ENCODE results near the gene REXO4. TPM values are rescaled to one million over a fixed set of nuclear protein-coding genes. Genes with fewer than 3 reads are reported as not detected.

Gene REXO4
- total and polyA plus RNA-seq, 9 of the 15 experiments (the other 6 are each of a cell fraction or from before 2014, with no cell fraction given), result 3.4 to 72.9 (median 31.1) TPM

DNA sequence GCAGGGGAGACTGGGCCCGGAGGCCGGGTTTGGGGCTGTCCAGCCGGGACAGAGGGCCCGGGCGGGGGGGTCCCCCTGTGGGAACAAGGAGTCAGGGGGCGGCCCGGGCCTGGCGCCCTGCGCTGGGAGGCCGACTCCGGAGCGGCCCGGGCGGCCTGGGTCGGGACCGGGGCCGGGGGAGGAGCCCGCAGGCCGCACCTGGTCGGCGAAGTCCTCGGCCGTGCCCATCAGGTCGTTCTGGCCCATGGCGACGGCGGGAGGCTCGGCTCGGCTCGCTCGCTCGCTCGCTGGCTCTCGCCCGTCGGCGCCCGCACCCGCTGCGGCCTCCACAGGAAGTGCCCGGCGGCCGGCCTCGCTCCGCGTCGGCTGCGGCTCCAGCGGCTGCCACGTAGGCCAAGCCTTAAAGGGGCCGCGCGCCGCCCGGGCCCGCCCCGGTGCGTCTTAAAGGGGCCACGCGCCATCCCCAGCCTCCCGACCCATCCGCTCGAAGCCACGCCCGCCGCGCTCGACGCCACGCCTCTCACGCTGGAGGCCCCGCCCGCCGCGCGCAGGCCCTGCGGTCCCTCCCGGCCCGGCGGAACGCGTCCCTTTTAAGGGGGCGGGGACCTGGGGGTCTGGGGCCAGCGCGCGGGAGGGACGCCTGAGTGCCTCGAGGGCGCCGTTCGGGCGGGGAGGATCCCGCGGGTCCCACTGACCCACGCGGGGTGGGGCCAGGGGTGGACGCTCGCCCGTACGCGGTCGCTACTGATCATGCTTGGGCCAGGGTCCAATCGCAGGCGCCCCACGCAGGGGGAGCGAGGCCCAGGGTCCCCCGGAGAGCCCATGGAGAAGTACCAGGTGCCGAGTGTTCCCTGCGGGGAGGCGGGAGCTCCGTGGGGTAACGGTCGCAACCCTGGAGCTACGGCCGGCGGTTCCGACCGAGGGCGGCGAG, 41.8 kb downstream of the REXO4 start, which contains the start of the genes STKLD1 and SURF4 (continued):
- peak; percentile 6; the same call in 1 of the 2 replicates for TF ChIP-seq NFIC (IDR thresholded peaks at IDR 0.05)
- TF ChIP-seq WHSC1 (IDR thresholded peaks at IDR 0.05; ENCODE audit: low read length), result no peak
- no peak for TF ChIP-seq ZKSCAN1 (IDR thresholded peaks at IDR 0.05; ENCODE audit: low read depth, low read length)
- TF ChIP-seq ZNF408 (CRISPR knock-in tag; IDR thresholded peaks at IDR 0.05; ENCODE audit: low read depth), result no peak
- no peak for TF ChIP-seq ZNF699 (CRISPR knock-in tag; IDR thresholded peaks at IDR 0.05; ENCODE audit: insufficient replicate concordance)
- TF ChIP-seq SAP30 (IDR thresholded peaks at IDR 0.05; ENCODE audit: borderline replicate concordance, insufficient read depth, low read depth, low read length, poor library complexity, severe bottlenecking), result no peak
- TF ChIP-seq ZNF644 (tag; IDR thresholded peaks at IDR 0.05; ENCODE audit: low read depth), result no peak
- no peak for TF ChIP-seq PHB2 (IDR thresholded peaks at IDR 0.05; ENCODE audit: low read depth)
- no peak for TF ChIP-seq CC2D1A (IDR thresholded peaks at IDR 0.05)
- no peak for TF ChIP-seq GTF2E2 (tag; IDR thresholded peaks at IDR 0.05)
- no peak for TF ChIP-seq ZNF354B (CRISPR knock-in tag; IDR thresholded peaks at IDR 0.05)
- peak; percentile 83 to 87 for TF ChIP-seq MAZ (CRISPR knock-in tag; conservative IDR thresholded peaks at IDR 0.05 in 1 of 2, IDR thresholded peaks at IDR 0.05 in 1 of 2)
- no peak for TF ChIP-seq TCF15 (CRISPR knock-in tag; IDR thresholded peaks at IDR 0.05)
- TF ChIP-seq TAF15 (IDR thresholded peaks at IDR 0.05; ENCODE audit: low read depth, low read length), result no peak
- TF ChIP-seq, protein P1, sequence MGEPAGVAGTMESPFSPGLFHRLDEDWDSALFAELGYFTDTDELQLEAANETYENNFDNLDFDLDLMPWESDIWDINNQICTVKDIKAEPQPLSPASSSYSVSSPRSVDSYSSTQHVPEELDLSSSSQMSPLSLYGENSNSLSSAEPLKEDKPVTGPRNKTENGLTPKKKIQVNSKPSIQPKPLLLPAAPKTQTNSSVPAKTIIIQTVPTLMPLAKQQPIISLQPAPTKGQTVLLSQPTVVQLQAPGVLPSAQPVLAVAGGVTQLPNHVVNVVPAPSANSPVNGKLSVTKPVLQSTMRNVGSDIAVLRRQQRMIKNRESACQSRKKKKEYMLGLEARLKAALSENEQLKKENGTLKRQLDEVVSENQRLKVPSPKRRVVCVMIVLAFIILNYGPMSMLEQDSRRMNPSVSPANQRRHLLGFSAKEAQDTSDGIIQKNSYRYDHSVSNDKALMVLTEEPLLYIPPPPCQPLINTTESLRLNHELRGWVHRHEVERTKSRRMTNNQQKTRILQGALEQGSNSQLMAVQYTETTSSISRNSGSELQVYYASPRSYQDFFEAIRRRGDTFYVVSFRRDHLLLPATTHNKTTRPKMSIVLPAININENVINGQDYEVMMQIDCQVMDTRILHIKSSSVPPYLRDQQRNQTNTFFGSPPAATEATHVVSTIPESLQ (CRISPR knock-in tag; IDR thresholded peaks at IDR 0.05), result 0 out of 2 replicates have a peak, but pooled peaks have one; percentile 22
- TF ChIP-seq ELK3 (CRISPR knock-in tag; IDR thresholded peaks at IDR 0.05), result no peak
- no peak; a peak in 1 of 4 replicates for TF ChIP-seq TBL1XR1 (IDR thresholded peaks at IDR 0.05; ENCODE audit: low read length in 2 of 2)
- TF ChIP-seq PHF20 (IDR thresholded peaks at IDR 0.05; ENCODE audit: partially characterized antibody), result no peak
- TF ChIP-seq ZNF239 (CRISPR knock-in tag; IDR thresholded peaks at IDR 0.05), result no peak
- TF ChIP-seq SIN3B (IDR thresholded peaks at IDR 0.05; ENCODE audit: low read depth), result peak; percentile 68
- peak; percentile 14; the same call in 1 of the 2 replicates for TF ChIP-seq CBX1 (IDR thresholded peaks at IDR 0.05; ENCODE audit: low read depth)
- TF ChIP-seq SMARCB1 (IDR thresholded peaks at IDR 0.05; ENCODE audit: insufficient read length, low read depth), result no peak
- peak; percentile 86 for TF ChIP-seq GABPA (tag; conservative IDR thresholded peaks at IDR 0.05; ENCODE audit: low read depth)
- TF ChIP-seq ZNF717 (CRISPR knock-in tag; IDR thresholded peaks at IDR 0.05), result no peak
- TF ChIP-seq, protein P2, sequence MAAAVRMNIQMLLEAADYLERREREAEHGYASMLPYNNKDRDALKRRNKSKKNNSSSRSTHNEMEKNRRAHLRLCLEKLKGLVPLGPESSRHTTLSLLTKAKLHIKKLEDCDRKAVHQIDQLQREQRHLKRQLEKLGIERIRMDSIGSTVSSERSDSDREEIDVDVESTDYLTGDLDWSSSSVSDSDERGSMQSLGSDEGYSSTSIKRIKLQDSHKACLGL (CRISPR knock-in tag; IDR thresholded peaks at IDR 0.05; ENCODE audit: borderline replicate concordance, poor library complexity, severe bottlenecking), result no peak
- TF ChIP-seq KHSRP (IDR thresholded peaks at IDR 0.05), result no peak
